ENCODE results near the gene CHN2. TPM values are rescaled to one million over a fixed set of nuclear protein-coding genes. Genes with fewer than 3 reads are reported as not detected.

The CHN2 gene
- total RNA-seq, 1 experiment from 2014 or later, result not detected

GRCh38 chr7:29328045-29328444 is 133.5 kb downstream of the CHN2 start:
- intact Hi-C loops (cut with micrococcal nuclease; ENCODE audit: unreplicated experiment), result no loop called here
- POLR2A ChIA-PET (ENCODE audit: unreplicated experiment), result no interaction called here
- Histone ChIP-seq H3K36me3 (ENCODE audit: low read depth) (no peaks in the 10 kb centered on the region), H3K9me3 (ENCODE audit: insufficient read depth, low read depth) (no peaks in the 10 kb centered on the region), H3K4me3 (no peak overlapping the region), H3F3A (ENCODE audit: insufficient read depth, low read depth) (no peaks in the 10 kb centered on the region), H3K9me2 (ENCODE audit: insufficient read depth) (no peaks in the 10 kb centered on the region), H3K79me2 (ENCODE audit: low read depth) (no peaks in the 10 kb centered on the region), H3K27ac (no peak overlapping the region), H3K27me3 (ENCODE audit: insufficient read depth, low read depth) (peaks cover 44% of the 10 kb centered on the region), H4K20me1 (ENCODE audit: insufficient read depth) (no peaks in the 10 kb centered on the region), H2AFZ (no peak overlapping the region), H3K4me1 (replicated peaks; ENCODE audit: insufficient read depth) (no peaks in the 10 kb centered on the region), H3K4me2 (no peak overlapping the region)
- TF ChIP-seq CTCF (conservative IDR thresholded peaks at IDR 0.05) (no peak), EZH2 (IDR thresholded peaks at IDR 0.05; ENCODE audit: low read depth) (no peak)
- CTCF ChIA-PET, result no interaction called here
- DNase-seq, result no peak
- no TSS peak for BruUV-seq (replicated peaks)

GRCh38 chr7:29328811-29329210 is 134.2 kb downstream of the CHN2 start:
- H3K79me2 ChIP-seq (ENCODE audit: low read depth), result no peaks in the 10 kb centered on the region
- H2AFZ ChIP-seq, result no peak overlapping the region
- peaks cover 40% of the 10 kb centered on the region for H3K27me3 ChIP-seq (ENCODE audit: insufficient read depth, low read depth)
- TF ChIP-seq EZH2 (IDR thresholded peaks at IDR 0.05; ENCODE audit: low read depth) (no peak), CTCF (conservative IDR thresholded peaks at IDR 0.05) (no peak)
- H3F3A ChIP-seq (ENCODE audit: insufficient read depth, low read depth), result no peaks in the 10 kb centered on the region
- intact Hi-C loops (cut with micrococcal nuclease; ENCODE audit: unreplicated experiment), result no loop called here
- H3K27ac ChIP-seq, result no peak overlapping the region
- H3K4me2 ChIP-seq, result no peak overlapping the region
- no peaks in the 10 kb centered on the region for H3K4me1 ChIP-seq (replicated peaks; ENCODE audit: insufficient read depth)
- no peak for DNase-seq
- H3K9me3 ChIP-seq (ENCODE audit: insufficient read depth, low read depth), result no peaks in the 10 kb centered on the region
- no peaks in the 10 kb centered on the region for H3K36me3 ChIP-seq (ENCODE audit: low read depth)
- H3K4me3 ChIP-seq, result no peak overlapping the region
- no peaks in the 10 kb centered on the region for H4K20me1 ChIP-seq (ENCODE audit: insufficient read depth)
- POLR2A ChIA-PET (ENCODE audit: unreplicated experiment), result no interaction called here
- no TSS peak for BruUV-seq (replicated peaks)
- CTCF ChIA-PET, result no interaction called here
- no peaks in the 10 kb centered on the region for H3K9me2 ChIP-seq (ENCODE audit: insufficient read depth)

GRCh38 chr7:29329686-29330085 is 135.1 kb downstream of the CHN2 start:
- H3K79me2 ChIP-seq (ENCODE audit: low read depth), result no peaks in the 10 kb centered on the region
- no peak for TF ChIP-seq EZH2 (IDR thresholded peaks at IDR 0.05; ENCODE audit: low read depth)
- no peak for TF ChIP-seq CTCF (conservative IDR thresholded peaks at IDR 0.05)
- no peak overlapping the region for H3K4me2 ChIP-seq
- no peaks in the 10 kb centered on the region for H3K9me3 ChIP-seq (ENCODE audit: insufficient read depth, low read depth)
- POLR2A ChIA-PET (ENCODE audit: unreplicated experiment), result no interaction called here
- no peaks in the 10 kb centered on the region for H3K9me2 ChIP-seq (ENCODE audit: insufficient read depth)
- peaks cover 40% of the 10 kb centered on the region for H3K27me3 ChIP-seq (ENCODE audit: insufficient read depth, low read depth)
- no peak for DNase-seq
- H3K4me1 ChIP-seq (replicated peaks; ENCODE audit: insufficient read depth), result no peaks in the 10 kb centered on the region
- H3K27ac ChIP-seq, result no peak overlapping the region
- BruUV-seq (replicated peaks), result no TSS peak
- CTCF ChIA-PET, result no interaction called here
- H2AFZ ChIP-seq, result no peak overlapping the region
- no peak overlapping the region for H3K4me3 ChIP-seq
- no peaks in the 10 kb centered on the region for H3F3A ChIP-seq (ENCODE audit: insufficient read depth, low read depth)
- intact Hi-C loops (cut with micrococcal nuclease; ENCODE audit: unreplicated experiment), result no loop called here
- no peaks in the 10 kb centered on the region for H4K20me1 ChIP-seq (ENCODE audit: insufficient read depth)
- H3K36me3 ChIP-seq (ENCODE audit: low read depth), result no peaks in the 10 kb centered on the region

All from PC-9 (cell line).